K562 (cell line): ENCODE results near the gene KIF17. TPM values are rescaled to one million over a fixed set of nuclear protein-coding genes. Genes with fewer than 3 reads are reported as not detected.

Experiments used
- ATF1 ChIP-seq, 2 experiments: fragments of 450-650 bp in 1 of 2; IDR thresholded peaks; 2 replicates each; pipeline ENCODE4 v1.6.1; 2016; ENCODE audit warnings: missing compliant biosample characterization in 1 of 2, missing genetic modification characterization in 1 of 2
- FOXA3 ChIP-seq, 2 experiments: fragments of 450-650 bp in 1 of 2; sonication (generic) in 1 of 2; formaldehyde crosslinking; IDR thresholded peaks in 1 of 2; conservative IDR thresholded peaks in 1 of 2; 2 replicates each; pipeline versions ENCODE4 v1.4.0 to v1.8.0; 2020 to 2022; ENCODE audit warnings: mild to moderate bottlenecking in 2 of 2, missing genetic modification reagents in 1 of 2
- MYNN ChIP-seq, 2 experiments: sonication (generic); formaldehyde crosslinking in 1 of 2; IDR thresholded peaks; 2 replicates each; pipeline versions ENCODE4 v1.5.0 to v1.6.1; 2016 to 2020; ENCODE audit warnings: antibody characterized with exemption in 1 of 2, missing genetic modification reagents in 1 of 2
- POLR2AphosphoS2 ChIP-seq: IDR thresholded peaks from 2 replicates; pipeline ENCODE4 v1.6.1; 2012; ENCODE audit warnings: low read length, improper control_type of control experiment
- TCF7 ChIP-seq: sonication (generic); IDR thresholded peaks from 2 replicates; pipeline ENCODE4 v1.6.1; 2016; ENCODE audit warnings: antibody characterized with exemption, borderline replicate concordance
- THAP7 ChIP-seq: fragments of 250-450 bp; sonication (Bioruptor Pico); IDR thresholded peaks from 2 replicates; pipeline ENCODE4 v1.5.0; 2021
- ZBTB40 ChIP-seq, 2 experiments: fragments of 450-650 bp in 1 of 2; sonication (generic) in 1 of 2; formaldehyde crosslinking in 1 of 2; IDR thresholded peaks; 2 replicates each; pipeline versions ENCODE4 v1.7.1 to v1.9.0; 2016 to 2022; ENCODE audit warnings: inconsistent platforms in 1 of 2, mild to moderate bottlenecking in 1 of 2, missing genetic modification reagents in 1 of 2
- ZBTB49 ChIP-seq: sonication (generic); formaldehyde crosslinking; IDR thresholded peaks from 2 replicates; pipeline ENCODE4 v1.8.0; 2022; ENCODE audit warnings: missing genetic modification reagents, mild to moderate bottlenecking, borderline replicate concordance
- ZNF280A ChIP-seq: fragments of 450-650 bp; IDR thresholded peaks from 2 replicates; pipeline ENCODE4 v1.6.1; 2018; ENCODE audit warnings: mild to moderate bottlenecking, low read depth; ENCODE audit not compliant: partially characterized antibody
- ZNF589 ChIP-seq: fragments of 200-800 bp; sonication (Bioruptor generic); IDR thresholded peaks from 2 replicates; pipeline ENCODE4 v1.6.1; 2016; ENCODE audit warnings: low read depth, missing genetic modification characterization, missing compliant biosample characterization
- ZNF77 ChIP-seq: fragments of 250-450 bp; sonication (Bioruptor Pico); IDR thresholded peaks from 2 replicates; pipeline ENCODE4 v1.5.0; 2020
- polyA plus RNA-seq, 8 experiments: library from polyadenylated mRNA; depleted of rRNA in 4 of 8; stranded (reverse) in 5 of 8; unstranded in 3 of 8; fragments of >200 nt; fragmentation: Nextera tagmentation in 2 of 8; fragmentation: Illumina TruSeq in 1 of 8; extraction: Ambion mirVana in 2 of 8; extraction: Trizol in 1 of 8; gene quantifications; 2 replicates each; pipeline versions ENCODE4 v1.2.1 to v1.2.3, GENCODE V29; 2011 to 2014; ENCODE audit warnings: inconsistent platforms in 1 of 8, missing spikeins in 1 of 8
- total RNA-seq, 7 experiments: library from RNA; depleted of rRNA in 6 of 7; stranded (reverse); fragments of >200 nt in 6 of 7; fragmentation: Illumina TruSeq in 2 of 7; extraction: Trizol in 2 of 7; gene quantifications; 2 replicates each; pipeline versions ENCODE4 v1.2.1 to v1.2.3, GENCODE V29; 2011 to 2021; ENCODE audit warnings: low replicate concordance in 1 of 7

The KIF17 gene
- total and polyA plus RNA-seq, 9 of the 15 experiments (the other 6 are each of a cell fraction or from before 2014, with no cell fraction given), result 0.04 to 0.47 (median 0.18) TPM; not detected in 5

- no peak for TF ChIP-seq ZBTB49
- TF ChIP-seq TCF7, result no peak
- TF ChIP-seq THAP7 (CRISPR knock-in tag), result 0 out of 2 replicates have a peak, but pooled peaks have one; percentile 79
- no peak for TF ChIP-seq ZNF77
- TF ChIP-seq POLR2AphosphoS2, result no peak
- TF ChIP-seq FOXA3 (CRISPR knock-in tag; conservative IDR thresholded peaks at IDR 0.05 in 1 of 2, IDR thresholded peaks at IDR 0.05 in 1 of 2), result no peak
- no peak for TF ChIP-seq ZNF589 (CRISPR knock-in tag)
- no peak for TF ChIP-seq ATF1 (CRISPR knock-in tag; IDR thresholded peaks at IDR 0.05)
- TF ChIP-seq ATF1 (tag; IDR thresholded peaks at IDR 0.05), result 0 out of 2 replicates have a peak, but pooled peaks have one; percentile 44
- TF ChIP-seq MYNN (IDR thresholded peaks at IDR 0.05), result no peak
- TF ChIP-seq MYNN (CRISPR knock-in tag; IDR thresholded peaks at IDR 0.05), result no peak
- no peak for TF ChIP-seq ZNF280A
- 0 out of 2 replicates have a peak, but pooled peaks have one; percentile 5 for TF ChIP-seq ZBTB40 (IDR thresholded peaks at IDR 0.05)
- no peak for TF ChIP-seq ZBTB40 (CRISPR knock-in tag; IDR thresholded peaks at IDR 0.05)
These were observed 84.4 kb downstream of the KIF17 start, which contains the start of gene PINK1 (continued) for GRCh38 chr1:20633190-20634064.
